WTC11 (cell line): ENCODE data around the gene TARDBP. TPM values are rescaled to one million over a fixed set of nuclear protein-coding genes. Genes with fewer than 3 reads are reported as not detected.
A peak's percentile ranks its signal among the peaks of the same experiment; 100 is the strongest.

Source experiments
- CREM ChIP-seq: sonication (generic); formaldehyde crosslinking; IDR thresholded peaks from 2 replicates; pipeline ENCODE4 v1.8.1; 2022; ENCODE audit warnings: mild to moderate bottlenecking, missing genetic modification reagents, moderate library complexity
- CTCF ChIP-seq: fragments of 200-600 bp; IDR thresholded peaks from 2 replicates; pipeline ENCODE4 v1.8.0; 2022; ENCODE audit warnings: antibody characterized with exemption
- E2F5 ChIP-seq: sonication (generic); formaldehyde crosslinking; IDR thresholded peaks from 2 replicates; pipeline ENCODE4 v1.8.1; 2022; ENCODE audit warnings: mild to moderate bottlenecking, moderate library complexity, missing genetic modification reagents
- EMX1 ChIP-seq: fragments of 250-450 bp; sonication (Bioruptor Pico); IDR thresholded peaks from 2 replicates; pipeline ENCODE4 v1.8.0; 2021; ENCODE audit warnings: mild to moderate bottlenecking
- HMGA2 ChIP-seq: fragments of 250-450 bp; sonication (Bioruptor Pico); IDR thresholded peaks from 2 replicates; pipeline ENCODE4 v1.4.0; 2021; ENCODE audit warnings: mild to moderate bottlenecking, moderate library complexity
- IRF2 ChIP-seq: sonication (generic); formaldehyde crosslinking; IDR thresholded peaks from 2 replicates; pipeline ENCODE4 v1.8.0; 2022; ENCODE audit warnings: low read depth, missing genetic modification reagents, borderline replicate concordance
- JUN ChIP-seq: sonication (generic); formaldehyde crosslinking; IDR thresholded peaks from 2 replicates; pipeline ENCODE4 v1.8.0; 2023; ENCODE audit warnings: mild to moderate bottlenecking, missing genetic modification reagents
- KAT7 ChIP-seq: sonication (generic); formaldehyde crosslinking; IDR thresholded peaks from 2 replicates; pipeline ENCODE4 v1.8.1; 2023; ENCODE audit warnings: missing genetic modification reagents, mild to moderate bottlenecking, borderline replicate concordance
- NR1H2 ChIP-seq: sonication (generic); formaldehyde crosslinking; IDR thresholded peaks from 2 replicates; pipeline ENCODE4 v1.9.0; 2021; ENCODE audit warnings: mild to moderate bottlenecking, moderate library complexity, missing genetic modification reagents
- NR3C1 ChIP-seq: sonication (generic); formaldehyde crosslinking; conservative IDR thresholded peaks from 2 replicates; pipeline ENCODE4 v1.8.1; 2023; ENCODE audit warnings: low read depth, mild to moderate bottlenecking, missing genetic modification reagents
- PRDM15 ChIP-seq: sonication (generic); formaldehyde crosslinking; IDR thresholded peaks from 2 replicates; pipeline ENCODE4 v1.8.0; 2022; ENCODE audit warnings: missing genetic modification reagents
- TEAD4 ChIP-seq: sonication (generic); formaldehyde crosslinking; IDR thresholded peaks from 2 replicates; pipeline ENCODE4 v1.8.0; 2022; ENCODE audit warnings: mild to moderate bottlenecking, missing genetic modification reagents
- ZNF121 ChIP-seq: sonication (generic); formaldehyde crosslinking; IDR thresholded peaks from 2 replicates; pipeline ENCODE4 v1.8.0; 2023; ENCODE audit warnings: missing genetic modification reagents
- ZNF219 ChIP-seq: sonication (generic); formaldehyde crosslinking; IDR thresholded peaks from 2 replicates; pipeline ENCODE4 v1.8.0; 2023; ENCODE audit warnings: missing genetic modification reagents, mild to moderate bottlenecking, borderline replicate concordance
- ZNF232 ChIP-seq: sonication (generic); formaldehyde crosslinking; IDR thresholded peaks from 2 replicates; pipeline ENCODE4 v1.8.0; 2022; ENCODE audit warnings: mild to moderate bottlenecking, missing genetic modification reagents
- ZNF281 ChIP-seq: sonication (generic); formaldehyde crosslinking; IDR thresholded peaks from 2 replicates; pipeline ENCODE4 v1.8.0; 2023; ENCODE audit warnings: mild to moderate bottlenecking, missing genetic modification reagents
- ZNF416 ChIP-seq: fragments of 250-450 bp; sonication (Bioruptor Pico); IDR thresholded peaks from 2 replicates; pipeline ENCODE4 v1.9.0; 2021; ENCODE audit warnings: mild to moderate bottlenecking, inconsistent platforms
- total RNA-seq: library from RNA; stranded (reverse); gene quantifications from 3 replicates; pipeline ENCODE4 v1.2.3, GENCODE V29; 2021
- TF ChIP-seq, protein P1 (sequence below): sonication (generic); formaldehyde crosslinking; IDR thresholded peaks from 2 replicates; pipeline ENCODE4 v1.8.0; 2022; ENCODE audit warnings: mild to moderate bottlenecking, missing genetic modification reagents
- TF ChIP-seq, protein P2 (sequence below): sonication (generic); formaldehyde crosslinking; IDR thresholded peaks from 2 replicates; pipeline ENCODE4 v1.8.1; 2023; ENCODE audit warnings: mild to moderate bottlenecking, missing genetic modification reagents
- TF ChIP-seq, protein P3 (sequence below): sonication (generic); formaldehyde crosslinking; IDR thresholded peaks from 2 replicates; pipeline ENCODE4 v1.8.1; 2022; ENCODE audit warnings: low read depth, missing genetic modification reagents, borderline replicate concordance
- TF ChIP-seq, protein P4 (sequence below): fragments of 250-450 bp; sonication (Bioruptor Pico); IDR thresholded peaks from 2 replicates; pipeline ENCODE4 v1.9.0; 2021; ENCODE audit warnings: mild to moderate bottlenecking
- TF ChIP-seq, protein P5 (sequence below): sonication (generic); formaldehyde crosslinking; IDR thresholded peaks from 2 replicates; pipeline ENCODE4 v1.8.0; 2022; ENCODE audit warnings: mild to moderate bottlenecking, missing genetic modification reagents

TARDBP gene
- total RNA-seq, 1 experiment from 2014 or later, result 228 TPM

GRCh38 chr1:11012260-11013159, at the start of gene TARDBP (continued):
- no peak; the same call in 1 of the 2 replicates for TF ChIP-seq ZNF281 (CRISPR knock-in tag)
- no peak for TF ChIP-seq PRDM15 (CRISPR knock-in tag)
- TF ChIP-seq, protein P1, sequence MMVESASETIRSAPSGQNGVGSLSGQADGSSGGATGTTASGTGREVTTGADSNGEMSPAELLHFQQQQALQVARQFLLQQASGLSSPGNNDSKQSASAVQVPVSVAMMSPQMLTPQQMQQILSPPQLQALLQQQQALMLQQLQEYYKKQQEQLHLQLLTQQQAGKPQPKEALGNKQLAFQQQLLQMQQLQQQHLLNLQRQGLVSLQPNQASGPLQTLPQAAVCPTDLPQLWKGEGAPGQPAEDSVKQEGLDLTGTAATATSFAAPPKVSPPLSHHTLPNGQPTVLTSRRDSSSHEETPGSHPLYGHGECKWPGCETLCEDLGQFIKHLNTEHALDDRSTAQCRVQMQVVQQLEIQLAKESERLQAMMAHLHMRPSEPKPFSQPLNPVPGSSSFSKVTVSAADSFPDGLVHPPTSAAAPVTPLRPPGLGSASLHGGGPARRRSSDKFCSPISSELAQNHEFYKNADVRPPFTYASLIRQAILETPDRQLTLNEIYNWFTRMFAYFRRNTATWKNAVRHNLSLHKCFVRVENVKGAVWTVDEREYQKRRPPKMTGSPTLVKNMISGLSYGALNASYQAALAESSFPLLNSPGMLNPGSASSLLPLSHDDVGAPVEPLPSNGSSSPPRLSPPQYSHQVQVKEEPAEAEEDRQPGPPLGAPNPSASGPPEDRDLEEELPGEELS (CRISPR knock-in tag), result peak; percentile 68
- no peak for TF ChIP-seq HMGA2
- TF ChIP-seq ZNF416, result no peak; the same call in 1 of the 2 replicates
- no peak for TF ChIP-seq ZNF121 (CRISPR knock-in tag)
- TF ChIP-seq, protein P2, sequence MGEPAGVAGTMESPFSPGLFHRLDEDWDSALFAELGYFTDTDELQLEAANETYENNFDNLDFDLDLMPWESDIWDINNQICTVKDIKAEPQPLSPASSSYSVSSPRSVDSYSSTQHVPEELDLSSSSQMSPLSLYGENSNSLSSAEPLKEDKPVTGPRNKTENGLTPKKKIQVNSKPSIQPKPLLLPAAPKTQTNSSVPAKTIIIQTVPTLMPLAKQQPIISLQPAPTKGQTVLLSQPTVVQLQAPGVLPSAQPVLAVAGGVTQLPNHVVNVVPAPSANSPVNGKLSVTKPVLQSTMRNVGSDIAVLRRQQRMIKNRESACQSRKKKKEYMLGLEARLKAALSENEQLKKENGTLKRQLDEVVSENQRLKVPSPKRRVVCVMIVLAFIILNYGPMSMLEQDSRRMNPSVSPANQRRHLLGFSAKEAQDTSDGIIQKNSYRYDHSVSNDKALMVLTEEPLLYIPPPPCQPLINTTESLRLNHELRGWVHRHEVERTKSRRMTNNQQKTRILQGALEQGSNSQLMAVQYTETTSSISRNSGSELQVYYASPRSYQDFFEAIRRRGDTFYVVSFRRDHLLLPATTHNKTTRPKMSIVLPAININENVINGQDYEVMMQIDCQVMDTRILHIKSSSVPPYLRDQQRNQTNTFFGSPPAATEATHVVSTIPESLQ, result no peak
- TF ChIP-seq, protein P3, sequence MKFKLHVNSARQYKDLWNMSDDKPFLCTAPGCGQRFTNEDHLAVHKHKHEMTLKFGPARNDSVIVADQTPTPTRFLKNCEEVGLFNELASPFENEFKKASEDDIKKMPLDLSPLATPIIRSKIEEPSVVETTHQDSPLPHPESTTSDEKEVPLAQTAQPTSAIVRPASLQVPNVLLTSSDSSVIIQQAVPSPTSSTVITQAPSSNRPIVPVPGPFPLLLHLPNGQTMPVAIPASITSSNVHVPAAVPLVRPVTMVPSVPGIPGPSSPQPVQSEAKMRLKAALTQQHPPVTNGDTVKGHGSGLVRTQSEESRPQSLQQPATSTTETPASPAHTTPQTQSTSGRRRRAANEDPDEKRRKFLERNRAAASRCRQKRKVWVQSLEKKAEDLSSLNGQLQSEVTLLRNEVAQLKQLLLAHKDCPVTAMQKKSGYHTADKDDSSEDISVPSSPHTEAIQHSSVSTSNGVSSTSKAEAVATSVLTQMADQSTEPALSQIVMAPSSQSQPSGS, result no peak; the same call in 1 of the 2 replicates
- 0 out of 2 replicates have a peak, but pooled peaks have one; percentile 17 for TF ChIP-seq E2F5 (CRISPR knock-in tag)
- peak; percentile 96 for TF ChIP-seq JUN
- TF ChIP-seq EMX1 (CRISPR knock-in tag), result no peak
- 0 out of 2 replicates have a peak, but pooled peaks have one; percentile 78 for TF ChIP-seq CREM (CRISPR knock-in tag)
- TF ChIP-seq, protein P4, sequence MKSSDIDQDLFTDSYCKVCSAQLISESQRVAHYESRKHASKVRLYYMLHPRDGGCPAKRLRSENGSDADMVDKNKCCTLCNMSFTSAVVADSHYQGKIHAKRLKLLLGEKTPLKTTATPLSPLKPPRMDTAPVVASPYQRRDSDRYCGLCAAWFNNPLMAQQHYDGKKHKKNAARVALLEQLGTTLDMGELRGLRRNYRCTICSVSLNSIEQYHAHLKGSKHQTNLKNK (CRISPR knock-in tag), result no peak
- TF ChIP-seq IRF2 (CRISPR knock-in tag), result no peak
- no peak for TF ChIP-seq NR1H2 (CRISPR knock-in tag)
- TF ChIP-seq TEAD4 (CRISPR knock-in tag), result no peak; the same call in 1 of the 2 replicates
- peak; percentile 80; the same call in 1 of the 2 replicates for TF ChIP-seq ZNF219 (CRISPR knock-in tag)
- TF ChIP-seq KAT7 (CRISPR knock-in tag), result peak; percentile 84; the same call in 1 of the 2 replicates
- no peak for TF ChIP-seq CTCF
- TF ChIP-seq, protein P5, sequence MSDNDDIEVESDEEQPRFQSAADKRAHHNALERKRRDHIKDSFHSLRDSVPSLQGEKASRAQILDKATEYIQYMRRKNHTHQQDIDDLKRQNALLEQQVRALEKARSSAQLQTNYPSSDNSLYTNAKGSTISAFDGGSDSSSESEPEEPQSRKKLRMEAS (CRISPR knock-in tag), result peak; percentile 68; the same call in 1 of the 2 replicates
- TF ChIP-seq NR3C1 (CRISPR knock-in tag), result no peak
- no peak for TF ChIP-seq ZNF232 (CRISPR knock-in tag)
